ENCODE measurements around the gene GRIK3.

- TF ChIP-seq CTCF (conservative IDR thresholded peaks at IDR 0.05; ENCODE audit: low read length): no peak
- no peak for TF ChIP-seq EZH2phosphoT487 (IDR thresholded peaks at IDR 0.05; ENCODE audit: borderline replicate concordance, low read depth, low read length)
These were observed 219.5 kb downstream of the GRIK3 start for GRCh38 chr1:36814774-36815173.

Measured in OCI-LY7 (cell line).